Measurements from ENCODE around the gene MAD1L1.
A peak's percentile ranks its signal among the peaks of the same experiment; 100 is the strongest.

MAD1L1 gene

DNA sequence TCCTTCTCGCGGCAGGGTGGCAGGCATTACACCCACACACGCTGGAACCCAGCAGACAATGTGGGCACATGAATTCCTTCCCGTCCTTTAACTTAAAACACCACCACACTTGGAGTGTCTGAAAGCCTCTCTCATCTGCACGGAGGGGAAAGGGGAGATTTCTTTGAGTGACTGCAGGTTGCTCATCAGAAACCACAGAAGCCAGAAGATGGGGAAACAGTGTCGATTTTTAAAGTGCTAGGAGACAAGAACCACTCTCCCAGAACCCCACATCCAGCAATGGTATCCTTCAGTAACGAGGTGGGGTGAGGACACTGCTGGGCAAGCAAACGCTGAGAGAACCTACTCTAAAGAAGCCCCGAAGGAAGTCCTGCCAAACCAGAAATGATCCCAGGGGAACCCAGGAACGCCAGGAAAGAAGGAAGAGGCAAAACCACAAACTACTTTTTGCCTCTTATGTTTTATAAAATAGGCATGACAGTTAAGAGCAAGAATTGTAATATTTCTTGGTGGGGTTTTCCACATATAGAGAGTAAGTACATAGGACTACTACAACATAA, 308.4 kb downstream of the MAD1L1 start:
- no peak overlapping the region for H2AK5ac ChIP-seq (ENCODE audit: low read length, severe bottlenecking)
- no peak overlapping the region for H4K91ac ChIP-seq (ENCODE audit: low read length)
- H2BK120ac ChIP-seq (ENCODE audit: low read depth, low read length): no peak overlapping the region
- H3K4ac ChIP-seq (ENCODE audit: low read depth in 1 of 2, low read length in 2 of 2): no peak overlapping the region
- H3K4me1 ChIP-seq (ENCODE audit: control insufficient read depth, insufficient read depth, low read depth, low read length): peaks cover 1% of the 10 kb centered on the region
- no peak overlapping the region for H3K4me3 ChIP-seq (ENCODE audit: insufficient read depth in 1 of 2, low read depth in 1 of 2, low read length in 2 of 2)
- H3K4me2 ChIP-seq (ENCODE audit: low read length, poor library complexity, severe bottlenecking): no peak overlapping the region
- peak overlapping the region; percentile 17 for H3K9ac ChIP-seq (ENCODE audit: low read length)
- H4K8ac ChIP-seq (ENCODE audit: low read length): no peak overlapping the region
- H3K27me3 ChIP-seq (ENCODE audit: control insufficient read depth in 1 of 2, insufficient read depth in 1 of 2, low read length in 2 of 2): no peaks in the 10 kb centered on the region
- H3K23ac ChIP-seq (ENCODE audit: low read length in 2 of 2): no peak overlapping the region
- no peak overlapping the region for H2AFZ ChIP-seq (ENCODE audit: low read depth, low read length)
- H3K18ac ChIP-seq (ENCODE audit: low read depth in 1 of 2, low read length in 2 of 2): no peak overlapping the region
- H3K27ac ChIP-seq (ENCODE audit: low read length, poor library complexity, severe bottlenecking): no peak overlapping the region
- no peaks in the 10 kb centered on the region for H3K9me3 ChIP-seq (ENCODE audit: control insufficient read depth, low read length)
- no peak overlapping the region for H2BK15ac ChIP-seq (ENCODE audit: low read depth, poor library complexity, severe bottlenecking)
- peak; percentile 17 for DNase-seq
- H2BK12ac ChIP-seq (ENCODE audit: low read length in 2 of 2): no peak overlapping the region
- peaks cover 10% of the 10 kb centered on the region for H3K79me1 ChIP-seq (replicated peaks; ENCODE audit: low read length, poor library complexity, severe bottlenecking)
- WGBS: 85% methylated on average over 6 of the region's 10 CpGs
- H2BK5ac ChIP-seq (ENCODE audit: low read depth, low read length, poor library complexity, severe bottlenecking): no peak overlapping the region
- no peak overlapping the region for H3K14ac ChIP-seq (ENCODE audit: low read length in 2 of 2)
- H3K36me3 ChIP-seq (ENCODE audit: control insufficient read depth in 1 of 2, insufficient read depth in 2 of 2, low read depth in 1 of 2, low read length in 2 of 2): peaks cover 0 to 35% of the 10 kb centered on the region in 2 experiments

DNA sequence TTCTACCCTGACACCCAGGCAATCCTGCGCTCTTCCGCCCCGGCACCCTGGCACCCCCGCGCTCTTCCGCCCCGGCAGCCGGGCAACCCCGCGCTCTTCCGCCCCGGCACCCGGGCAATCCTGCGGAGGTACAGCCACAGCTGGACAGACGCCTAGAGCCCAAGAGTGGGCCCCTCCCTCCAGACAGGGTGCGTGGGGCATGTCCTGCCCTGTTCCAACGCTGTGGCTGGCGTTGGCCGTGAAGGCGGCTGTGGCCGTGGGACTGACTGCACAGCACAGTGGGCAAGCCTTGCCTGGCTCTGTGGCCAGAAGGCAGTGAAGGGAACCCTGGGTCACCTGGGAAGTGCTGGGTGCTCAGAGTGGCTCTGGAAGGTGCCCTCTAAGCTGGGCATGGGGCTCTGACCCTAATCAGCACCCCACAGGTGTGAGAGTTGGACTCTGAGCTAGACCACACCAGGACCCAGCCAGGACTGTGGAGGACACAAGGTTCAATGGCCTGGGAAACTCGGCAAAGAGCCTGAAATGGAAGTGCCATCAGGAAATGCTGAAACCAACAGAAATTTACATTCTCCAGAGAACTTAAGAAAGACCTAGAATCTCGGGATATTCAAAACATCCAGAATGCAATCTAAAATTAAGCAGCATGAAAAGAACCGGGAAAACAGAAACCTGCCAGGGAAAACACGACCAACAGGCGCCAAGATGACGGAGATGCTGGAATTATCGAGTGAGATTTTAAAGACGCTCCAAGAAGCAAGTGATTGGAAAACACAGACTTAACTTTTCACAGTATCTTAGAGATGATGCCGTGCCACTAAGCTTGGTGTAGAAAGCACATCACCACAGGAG, 309.1 kb downstream of the MAD1L1 start:
- no peak overlapping the region for H3K4ac ChIP-seq (ENCODE audit: low read depth in 1 of 2, low read length in 2 of 2)
- H2AFZ ChIP-seq (ENCODE audit: low read depth, low read length): no peak overlapping the region
- no peak overlapping the region for H3K4me3 ChIP-seq (ENCODE audit: insufficient read depth in 1 of 2, low read depth in 1 of 2, low read length in 2 of 2)
- no peak overlapping the region for H2BK12ac ChIP-seq (ENCODE audit: low read length in 2 of 2)
- no peak overlapping the region for H2AK5ac ChIP-seq (ENCODE audit: low read length, severe bottlenecking)
- peak overlapping the region in 1 of 2 experiments; percentile 25 for H3K18ac ChIP-seq (ENCODE audit: low read depth in 1 of 2, low read length in 2 of 2)
- DNase-seq: no peak
- no peak overlapping the region for H2BK5ac ChIP-seq (ENCODE audit: low read depth, low read length, poor library complexity, severe bottlenecking)
- H3K36me3 ChIP-seq (ENCODE audit: control insufficient read depth in 1 of 2, insufficient read depth in 2 of 2, low read depth in 1 of 2, low read length in 2 of 2): peaks cover 0 to 37% of the 10 kb centered on the region in 2 experiments
- no peak overlapping the region for H2BK120ac ChIP-seq (ENCODE audit: low read depth, low read length)
- H3K4me2 ChIP-seq (ENCODE audit: low read length, poor library complexity, severe bottlenecking): no peak overlapping the region
- no peak overlapping the region for H4K8ac ChIP-seq (ENCODE audit: low read length)
- no peaks in the 10 kb centered on the region for H3K27me3 ChIP-seq (ENCODE audit: control insufficient read depth in 1 of 2, insufficient read depth in 1 of 2, low read length in 2 of 2)
- H3K23ac ChIP-seq (ENCODE audit: low read length in 2 of 2): no peak overlapping the region
- H3K14ac ChIP-seq (ENCODE audit: low read length in 2 of 2): peak overlapping the region in 1 of 2 experiments; percentile 23
- no peak overlapping the region for H3K27ac ChIP-seq (ENCODE audit: low read length, poor library complexity, severe bottlenecking)
- no peaks in the 10 kb centered on the region for H3K9me3 ChIP-seq (ENCODE audit: control insufficient read depth, low read length)
- H4K91ac ChIP-seq (ENCODE audit: low read length): peak overlapping the region; percentile 65
- H3K9ac ChIP-seq (ENCODE audit: low read length): no peak overlapping the region
- 98% methylated on average over 30 of the region's 30 CpGs for WGBS
- no peak overlapping the region for H2BK15ac ChIP-seq (ENCODE audit: low read depth, poor library complexity, severe bottlenecking)
- peaks cover 1% of the 10 kb centered on the region for H3K4me1 ChIP-seq (ENCODE audit: control insufficient read depth, insufficient read depth, low read depth, low read length)
- H3K79me1 ChIP-seq (replicated peaks; ENCODE audit: low read length, poor library complexity, severe bottlenecking): peaks cover 10% of the 10 kb centered on the region

DNA sequence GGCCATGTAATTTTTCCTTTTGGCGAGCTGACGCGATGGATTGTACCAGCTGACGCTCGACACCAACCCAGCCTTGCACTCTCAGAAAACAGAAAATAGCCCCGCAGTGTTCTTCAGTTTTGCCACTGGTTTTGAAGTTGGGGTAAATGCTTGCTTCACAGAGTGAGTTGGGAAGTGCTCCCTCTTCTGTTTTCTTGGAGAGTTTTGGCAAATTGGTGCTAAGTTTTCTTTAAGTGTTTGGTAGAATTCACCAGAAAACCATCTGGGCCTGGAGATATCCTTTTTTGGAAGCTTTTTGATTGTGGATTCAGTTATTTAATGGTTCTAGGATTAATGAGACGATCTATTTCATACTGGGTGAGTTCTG, 309.9 kb downstream of the MAD1L1 start:
- Histone ChIP-seq H4K8ac (ENCODE audit: low read length) (no peak overlapping the region), H2BK15ac (ENCODE audit: low read depth, poor library complexity, severe bottlenecking) (no peak overlapping the region), H3K4me2 (ENCODE audit: low read length, poor library complexity, severe bottlenecking) (no peak overlapping the region), H3K36me3 (ENCODE audit: control insufficient read depth in 1 of 2, insufficient read depth in 2 of 2, low read depth in 1 of 2, low read length in 2 of 2) (peaks cover 0 to 33% of the 10 kb centered on the region in 2 experiments), H3K18ac (ENCODE audit: low read depth in 1 of 2, low read length in 2 of 2) (no peak overlapping the region), H2BK5ac (ENCODE audit: low read depth, low read length, poor library complexity, severe bottlenecking) (no peak overlapping the region), H3K9ac (ENCODE audit: low read length) (peak overlapping the region; percentile 55), H3K4me1 (ENCODE audit: control insufficient read depth, insufficient read depth, low read depth, low read length) (peaks cover 1% of the 10 kb centered on the region), H3K9me3 (ENCODE audit: control insufficient read depth, low read length) (no peaks in the 10 kb centered on the region), H2AFZ (ENCODE audit: low read depth, low read length) (no peak overlapping the region), H3K23ac (ENCODE audit: low read length in 2 of 2) (no peak overlapping the region), H2AK5ac (ENCODE audit: low read length, severe bottlenecking) (no peak overlapping the region), H2BK120ac (ENCODE audit: low read depth, low read length) (no peak overlapping the region), H2BK12ac (ENCODE audit: low read length in 2 of 2) (no peak overlapping the region), H3K4ac (ENCODE audit: low read depth in 1 of 2, low read length in 2 of 2) (no peak overlapping the region), H3K27ac (ENCODE audit: low read length, poor library complexity, severe bottlenecking) (no peak overlapping the region), H3K4me3 (ENCODE audit: insufficient read depth in 1 of 2, low read depth in 1 of 2, low read length in 2 of 2) (no peak overlapping the region), H3K79me1 (replicated peaks; ENCODE audit: low read length, poor library complexity, severe bottlenecking) (peaks cover 10% of the 10 kb centered on the region), H3K14ac (ENCODE audit: low read length in 2 of 2) (no peak overlapping the region), H3K27me3 (ENCODE audit: control insufficient read depth in 1 of 2, insufficient read depth in 1 of 2, low read length in 2 of 2) (no peaks in the 10 kb centered on the region), H4K91ac (ENCODE audit: low read length) (no peak overlapping the region)
- WGBS: 97% methylated on average over 7 of the region's 7 CpGs
- no peak for DNase-seq

DNA sequence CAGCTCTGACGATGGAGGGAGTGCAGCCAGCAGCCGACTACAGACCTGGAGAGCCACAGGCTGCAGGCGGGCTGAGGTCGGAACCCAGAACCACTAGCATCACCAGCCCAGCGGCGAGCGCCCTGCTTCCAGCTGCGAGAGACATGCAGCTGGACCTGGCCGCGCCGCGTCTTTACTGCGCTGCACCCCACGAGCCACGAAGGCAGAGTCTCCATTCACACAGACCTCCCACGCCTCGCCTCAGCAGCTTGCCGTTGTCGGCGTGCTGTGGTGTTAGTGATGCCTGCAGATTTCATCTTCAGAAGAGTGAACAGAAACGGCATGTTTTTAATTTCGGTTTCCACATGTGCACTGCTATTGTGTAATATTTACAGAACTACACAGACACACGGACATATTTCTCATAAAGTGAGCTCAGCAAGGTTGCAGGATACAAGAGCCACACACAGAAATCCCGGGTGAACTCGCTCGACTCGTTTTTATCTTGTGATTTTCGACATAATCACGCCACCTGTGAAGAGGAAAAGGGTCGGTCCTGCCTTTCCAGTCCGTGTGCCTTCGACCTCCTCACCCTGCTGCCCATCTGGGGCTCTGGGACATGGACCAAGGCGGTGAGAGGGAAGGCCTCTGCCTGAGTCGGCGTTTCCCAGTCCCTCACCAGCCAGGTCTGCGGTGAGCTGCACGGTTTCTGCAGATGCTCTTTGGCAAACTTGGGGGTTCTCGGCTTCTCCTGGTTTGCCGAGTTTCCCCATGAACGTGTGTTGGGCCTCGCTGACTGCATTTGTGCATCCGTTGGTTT, 310.5 kb downstream of the MAD1L1 start:
- Histone ChIP-seq H3K27ac (ENCODE audit: low read length, poor library complexity, severe bottlenecking) (no peak overlapping the region), H3K4me3 (ENCODE audit: insufficient read depth in 1 of 2, low read depth in 1 of 2, low read length in 2 of 2) (peak overlapping the region in 1 of 2 experiments; percentile 68), H4K8ac (ENCODE audit: low read length) (no peak overlapping the region), H2BK120ac (ENCODE audit: low read depth, low read length) (no peak overlapping the region), H3K79me1 (replicated peaks; ENCODE audit: low read length, poor library complexity, severe bottlenecking) (peaks cover 10% of the 10 kb centered on the region), H3K27me3 (ENCODE audit: control insufficient read depth in 1 of 2, insufficient read depth in 1 of 2, low read length in 2 of 2) (no peaks in the 10 kb centered on the region), H3K4me1 (ENCODE audit: control insufficient read depth, insufficient read depth, low read depth, low read length) (peaks cover 1% of the 10 kb centered on the region), H3K9me3 (ENCODE audit: control insufficient read depth, low read length) (no peaks in the 10 kb centered on the region), H2BK12ac (ENCODE audit: low read length in 2 of 2) (no peak overlapping the region), H3K4ac (ENCODE audit: low read depth in 1 of 2, low read length in 2 of 2) (no peak overlapping the region), H4K91ac (ENCODE audit: low read length) (no peak overlapping the region), H3K4me2 (ENCODE audit: low read length, poor library complexity, severe bottlenecking) (no peak overlapping the region), H3K14ac (ENCODE audit: low read length in 2 of 2) (no peak overlapping the region), H2AK5ac (ENCODE audit: low read length, severe bottlenecking) (no peak overlapping the region), H3K36me3 (ENCODE audit: control insufficient read depth in 1 of 2, insufficient read depth in 2 of 2, low read depth in 1 of 2, low read length in 2 of 2) (peaks cover 0 to 33% of the 10 kb centered on the region in 2 experiments), H3K9ac (ENCODE audit: low read length) (peak overlapping the region; percentile 55), H2BK5ac (ENCODE audit: low read depth, low read length, poor library complexity, severe bottlenecking) (no peak overlapping the region), H3K18ac (ENCODE audit: low read depth in 1 of 2, low read length in 2 of 2) (no peak overlapping the region), H2BK15ac (ENCODE audit: low read depth, poor library complexity, severe bottlenecking) (no peak overlapping the region), H2AFZ (ENCODE audit: low read depth, low read length) (no peak overlapping the region), H3K23ac (ENCODE audit: low read length in 2 of 2) (no peak overlapping the region)
- no peak for DNase-seq
- 95% methylated on average over 42 of the region's 42 CpGs for WGBS

All from mesenchymal stem cell (in vitro differentiated cells and primary cell).